ENCODE data around the gene GFOD1.

GFOD1 gene

GRCh38 chr6:13372688-13373487, 114.5 kb downstream of the GFOD1 start:
- no peak for DNase-seq

GRCh38 chr6:13372076-13372475, 115.3 kb downstream of the GFOD1 start:
- no peak for DNase-seq

GRCh38 chr6:13371421-13372072, 115.9 kb downstream of the GFOD1 start:
- DNase-seq, result no peak

GRCh38 chr6:13370623-13371022, 116.8 kb downstream of the GFOD1 start:
- DNase-seq, result no peak

- no peak for DNase-seq
These were observed 117.8 kb downstream of the GFOD1 start for GRCh38 chr6:13369591-13369990.

- no peak for DNase-seq
These were observed 118.7 kb downstream of the GFOD1 start for GRCh38 chr6:13368731-13369115.

GRCh38 chr6:13368079-13368730, 119.2 kb downstream of the GFOD1 start:
- DNase-seq, result no peak

- DNase-seq, result no peak
These were observed 120.0 kb downstream of the GFOD1 start for GRCh38 chr6:13367396-13367795.

- no peak for DNase-seq
These were observed 122.1 kb downstream of the GFOD1 start for GRCh38 chr6:13365320-13365719.

GRCh38 chr6:13364842-13365241, 122.6 kb downstream of the GFOD1 start:
- DNase-seq, result no peak

- DNase-seq, result no peak
These were observed 125.0 kb downstream of the GFOD1 start for GRCh38 chr6:13362412-13362811.

- DNase-seq, result no peak
These were observed 126.5 kb downstream of the GFOD1 start for GRCh38 chr6:13360671-13361540.

GRCh38 chr6:13359287-13359686, 128.1 kb downstream of the GFOD1 start:
- DNase-seq, result no peak

GRCh38 chr6:13358511-13358910, 128.9 kb downstream of the GFOD1 start:
- no peak for DNase-seq

GRCh38 chr6:13357551-13358075, 129.8 kb downstream of the GFOD1 start:
- no peak for DNase-seq

- DNase-seq, result peak in 1 of 4 experiments; percentile 6
These were observed 131.2 kb downstream of the GFOD1 start for GRCh38 chr6:13355999-13356785.

- DNase-seq, result no peak
These were observed 132.1 kb downstream of the GFOD1 start for GRCh38 chr6:13355043-13355945.

GRCh38 chr6:13354331-13355042, 132.9 kb downstream of the GFOD1 start:
- no peak for DNase-seq

- no peak for DNase-seq
These were observed 135.2 kb downstream of the GFOD1 start for GRCh38 chr6:13352165-13352564.

GRCh38 chr6:13351271-13351670, 136.1 kb downstream of the GFOD1 start:
- no peak for DNase-seq
